SK-N-SH treated with all-trans-retinoic acid at 6 μM for 48 hours (cell line): ENCODE data around the gene MGMT.

Source experiments
- ATAC-seq: fragments of 200-7000 bp; cut with Tn5 transposase; 3 replicates; pipeline ENCODE4 v1.9.1; 2020; ENCODE audit warnings: mild to moderate bottlenecking, moderate library complexity
- ARNTL ChIP-seq: fragments of 450-650 bp; formaldehyde crosslinking; IDR thresholded peaks from 2 replicates; pipeline ENCODE4 v1.5.0; 2020; ENCODE audit warnings: low read depth, mild to moderate bottlenecking, moderate library complexity, borderline replicate concordance
- CREB5 ChIP-seq: fragments of 250-450 bp; sonication (Bioruptor Pico); IDR thresholded peaks from 2 replicates; pipeline ENCODE4 v1.5.1; 2020; ENCODE audit warnings: low read depth, mild to moderate bottlenecking, moderate library complexity
- CSDC2 ChIP-seq: fragments of 250-450 bp; sonication (Bioruptor Pico); IDR thresholded peaks from 2 replicates; pipeline ENCODE4 v1.5.0; 2020; ENCODE audit warnings: mild to moderate bottlenecking, moderate library complexity
- CSRNP3 ChIP-seq: fragments of 250-450 bp; sonication (Bioruptor Pico); IDR thresholded peaks from 2 replicates; pipeline ENCODE4 v1.5.1; 2021; ENCODE audit warnings: mild to moderate bottlenecking, moderate library complexity
- ISL1 ChIP-seq: fragments of 250-450 bp; sonication (Bioruptor Pico); IDR thresholded peaks from 2 replicates; pipeline ENCODE4 v2.1.2; 2022; ENCODE audit warnings: mild to moderate bottlenecking, moderate library complexity
- OSR1 ChIP-seq: fragments of 250-450 bp; sonication (Bioruptor Pico); IDR thresholded peaks from 2 replicates; pipeline ENCODE4 v1.8.0; 2022; ENCODE audit warnings: moderate library complexity, mild to moderate bottlenecking, inconsistent platforms
- SNAI2 ChIP-seq: fragments of 250-450 bp; sonication (Bioruptor Pico); IDR thresholded peaks from 2 replicates; pipeline ENCODE4 v1.5.0; 2020; ENCODE audit warnings: mild to moderate bottlenecking, moderate library complexity
- TCF4 ChIP-seq: fragments of 250-450 bp; sonication (Bioruptor Pico); IDR thresholded peaks from 2 replicates; pipeline ENCODE4 v1.8.0; 2021; ENCODE audit warnings: mild to moderate bottlenecking, moderate library complexity, borderline replicate concordance
- ZC3H10 ChIP-seq: fragments of 250-450 bp; sonication (Bioruptor Pico); IDR thresholded peaks from 2 replicates; pipeline ENCODE4 v1.5.1; 2021; ENCODE audit warnings: mild to moderate bottlenecking, moderate library complexity
- ZFP30 ChIP-seq: fragments of 450-650 bp; formaldehyde crosslinking; IDR thresholded peaks from 2 replicates; pipeline ENCODE4 v1.5.0; 2022; ENCODE audit warnings: mild to moderate bottlenecking, moderate library complexity
- ZNF565 ChIP-seq: fragments of 450-650 bp; formaldehyde crosslinking; conservative IDR thresholded peaks from 2 replicates; pipeline ENCODE4 v1.5.0; 2020; ENCODE audit warnings: low read depth, mild to moderate bottlenecking, moderate library complexity
- ZNF70 ChIP-seq: fragments of 450-650 bp; formaldehyde crosslinking; IDR thresholded peaks from 2 replicates; pipeline ENCODE4 v1.5.0; 2020; ENCODE audit warnings: mild to moderate bottlenecking, moderate library complexity
- ZNF8 ChIP-seq: fragments of 450-650 bp; formaldehyde crosslinking; IDR thresholded peaks from 2 replicates; pipeline ENCODE4 v1.5.0; 2020; ENCODE audit warnings: mild to moderate bottlenecking, moderate library complexity
- TF ChIP-seq, protein P1 (sequence below): fragments of 250-450 bp; sonication (Bioruptor Pico); IDR thresholded peaks from 2 replicates; pipeline ENCODE4 v1.8.0; 2020; ENCODE audit warnings: mild to moderate bottlenecking, moderate library complexity, borderline replicate concordance
- TF ChIP-seq, protein P2 (sequence below): fragments of 250-450 bp; sonication (Bioruptor Pico); IDR thresholded peaks from 2 replicates; pipeline ENCODE4 v1.8.0; 2021; ENCODE audit warnings: low read depth, mild to moderate bottlenecking, moderate library complexity, borderline replicate concordance

Gene MGMT

GRCh38 chr10:129471447-129472175 is 4.6 kb downstream of the MGMT start:
- TF ChIP-seq ZNF70 (CRISPR knock-in tag) (no peak), ZNF565 (CRISPR knock-in tag) (no peak), TCF4 (no peak), ARNTL (no peak), OSR1 (no peak), SNAI2 (CRISPR knock-in tag) (no peak), ZFP30 (no peak), ZNF8 (CRISPR knock-in tag) (no peak)
- TF ChIP-seq, protein P1, sequence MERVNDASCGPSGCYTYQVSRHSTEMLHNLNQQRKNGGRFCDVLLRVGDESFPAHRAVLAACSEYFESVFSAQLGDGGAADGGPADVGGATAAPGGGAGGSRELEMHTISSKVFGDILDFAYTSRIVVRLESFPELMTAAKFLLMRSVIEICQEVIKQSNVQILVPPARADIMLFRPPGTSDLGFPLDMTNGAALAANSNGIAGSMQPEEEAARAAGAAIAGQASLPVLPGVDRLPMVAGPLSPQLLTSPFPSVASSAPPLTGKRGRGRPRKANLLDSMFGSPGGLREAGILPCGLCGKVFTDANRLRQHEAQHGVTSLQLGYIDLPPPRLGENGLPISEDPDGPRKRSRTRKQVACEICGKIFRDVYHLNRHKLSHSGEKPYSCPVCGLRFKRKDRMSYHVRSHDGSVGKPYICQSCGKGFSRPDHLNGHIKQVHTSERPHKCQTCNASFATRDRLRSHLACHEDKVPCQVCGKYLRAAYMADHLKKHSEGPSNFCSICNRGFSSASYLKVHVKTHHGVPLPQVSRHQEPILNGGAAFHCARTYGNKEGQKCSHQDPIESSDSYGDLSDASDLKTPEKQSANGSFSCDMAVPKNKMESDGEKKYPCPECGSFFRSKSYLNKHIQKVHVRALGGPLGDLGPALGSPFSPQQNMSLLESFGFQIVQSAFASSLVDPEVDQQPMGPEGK (CRISPR knock-in tag): no peak
- ATAC-seq: no peak

GRCh38 chr10:129472696-129473555 is 5.9 kb downstream of the MGMT start:
- TF ChIP-seq, protein P2, sequence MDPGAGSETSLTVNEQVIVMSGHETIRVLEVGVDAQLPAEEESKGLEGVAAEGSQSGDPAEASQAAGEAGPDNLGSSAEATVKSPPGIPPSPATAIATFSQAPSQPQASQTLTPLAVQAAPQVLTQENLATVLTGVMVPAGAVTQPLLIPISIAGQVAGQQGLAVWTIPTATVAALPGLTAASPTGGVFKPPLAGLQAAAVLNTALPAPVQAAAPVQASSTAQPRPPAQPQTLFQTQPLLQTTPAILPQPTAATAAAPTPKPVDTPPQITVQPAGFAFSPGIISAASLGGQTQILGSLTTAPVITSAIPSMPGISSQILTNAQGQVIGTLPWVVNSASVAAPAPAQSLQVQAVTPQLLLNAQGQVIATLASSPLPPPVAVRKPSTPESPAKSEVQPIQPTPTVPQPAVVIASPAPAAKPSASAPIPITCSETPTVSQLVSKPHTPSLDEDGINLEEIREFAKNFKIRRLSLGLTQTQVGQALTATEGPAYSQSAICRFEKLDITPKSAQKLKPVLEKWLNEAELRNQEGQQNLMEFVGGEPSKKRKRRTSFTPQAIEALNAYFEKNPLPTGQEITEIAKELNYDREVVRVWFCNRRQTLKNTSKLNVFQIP (CRISPR knock-in tag): no peak
- ATAC-seq: no peak

DNA sequence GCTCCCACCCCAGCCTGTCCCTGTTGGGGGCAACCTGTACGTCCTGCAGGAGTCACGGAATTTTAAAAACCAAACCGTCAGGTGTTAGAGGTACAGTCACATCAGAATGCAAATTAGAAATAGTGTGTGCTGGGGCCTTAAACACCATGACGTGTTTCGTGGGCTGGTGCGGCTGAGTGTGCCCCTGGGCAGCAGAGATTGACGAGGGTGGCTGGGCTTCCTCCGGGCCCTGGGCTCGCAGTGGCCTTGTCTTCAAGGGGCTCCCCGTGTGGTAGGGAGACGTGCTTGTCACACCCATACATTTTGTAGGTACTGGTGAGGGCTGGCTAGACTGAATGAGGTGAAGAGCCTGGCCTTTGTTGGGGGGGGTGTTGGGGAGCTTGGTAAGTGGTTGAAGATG is 7.6 kb downstream of the MGMT start:
- ATAC-seq: no peak
- TF ChIP-seq ISL1 (CRISPR knock-in tag) (no peak), CREB5 (no peak), ZNF8 (CRISPR knock-in tag) (no peak), ZC3H10 (CRISPR knock-in tag) (no peak)

DNA sequence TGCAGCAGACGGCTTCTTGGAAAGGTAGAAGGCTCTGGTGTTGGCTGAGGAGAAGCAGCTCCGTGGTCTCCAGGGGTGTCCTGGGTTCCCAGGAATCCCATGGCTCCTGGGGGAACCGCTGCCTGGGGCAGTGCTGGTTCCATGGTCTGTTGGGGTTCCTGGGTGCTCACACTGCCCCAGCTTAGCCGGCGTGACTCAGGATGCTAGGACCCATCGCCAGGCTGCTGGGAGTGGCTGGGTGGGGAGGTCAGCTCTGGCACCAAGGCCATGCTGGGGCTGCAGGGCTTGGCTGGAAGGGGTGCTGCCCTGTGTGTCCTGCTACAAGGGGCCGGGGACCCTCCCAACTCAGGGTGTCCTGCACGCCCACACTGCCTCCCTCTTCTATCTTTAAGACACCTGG is 9.4 kb downstream of the MGMT start:
- no peak for TF ChIP-seq TCF4
- no peak for TF ChIP-seq CSDC2 (CRISPR knock-in tag)
- TF ChIP-seq, all 23 proteins: peak for 0
- no peak for ATAC-seq

DNA sequence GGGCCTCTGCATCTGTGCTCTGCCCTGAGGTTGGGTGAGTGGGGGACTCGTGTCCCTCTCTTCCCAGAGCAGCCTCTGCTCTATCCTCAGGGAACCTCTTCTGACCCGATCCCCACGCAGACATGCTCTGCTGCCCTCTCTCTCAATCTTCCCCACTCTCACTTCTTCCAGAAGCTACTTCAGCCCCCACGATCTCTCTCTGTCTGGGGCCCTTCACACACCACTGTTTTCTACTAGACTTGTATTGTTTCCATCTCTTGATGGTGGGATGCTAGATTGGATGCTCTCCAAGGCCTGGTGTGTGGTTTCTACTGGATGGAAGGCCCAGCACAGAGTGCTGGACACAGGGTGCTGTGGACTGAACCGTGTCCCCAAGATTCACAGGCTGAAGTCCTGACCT is 10.0 kb downstream of the MGMT start:
- TF ChIP-seq CSRNP3 (CRISPR knock-in tag) (no peak), CSDC2 (CRISPR knock-in tag) (no peak), ZNF8 (CRISPR knock-in tag) (no peak)
- TF ChIP-seq, protein P2 (CRISPR knock-in tag): no peak
- no peak for ATAC-seq
